KMS-11 (cell line): ENCODE measurements around the gene MGMT.

Experiments
- H2AFZ ChIP-seq: fragments of 200-600 bp; sonication (generic); 2 replicates; pipeline ENCODE4 v1.6.1; 2016; ENCODE audit warnings: antibody characterized with exemption, mixed run types, low read depth
- H3K27ac ChIP-seq: fragments of 200-600 bp; sonication (generic); 2 replicates; pipeline ENCODE4 v1.6.1; 2016; ENCODE audit warnings: mild to moderate bottlenecking, mixed run types
- H3K27me3 ChIP-seq: fragments of 200-600 bp; sonication (generic); 2 replicates; pipeline ENCODE4 v1.6.1; 2017; ENCODE audit warnings: mild to moderate bottlenecking, low read depth, mixed run types, moderate library complexity; ENCODE audit not compliant: insufficient read depth
- H3K36me3 ChIP-seq: fragments of 200-600 bp; sonication (generic); 2 replicates; pipeline ENCODE4 v1.6.1; 2017; ENCODE audit warnings: mild to moderate bottlenecking, mixed run types; ENCODE audit not compliant: insufficient read depth
- H3K4me1 ChIP-seq: fragments of 200-600 bp; sonication (generic); 2 replicates; pipeline ENCODE4 v1.6.1; 2016; ENCODE audit warnings: mild to moderate bottlenecking, low read depth, mixed run types; ENCODE audit not compliant: poor library complexity, severe bottlenecking
- H3K4me2 ChIP-seq: fragments of 200-600 bp; sonication (generic); 2 replicates; pipeline ENCODE4 v1.7.0; 2016; ENCODE audit warnings: mild to moderate bottlenecking, mixed run types
- H3K4me3 ChIP-seq: fragments of 200-600 bp; sonication (generic); IDR thresholded peaks from 2 replicates; pipeline ENCODE4 v1.6.1; 2017; ENCODE audit warnings: low read depth, low read length, mixed read lengths; ENCODE audit not compliant: insufficient read depth
- H3K79me2 ChIP-seq: fragments of 200-600 bp; sonication (generic); 2 replicates; pipeline ENCODE4 v1.6.1; 2016; ENCODE audit warnings: low read depth, mixed run types; ENCODE audit not compliant: insufficient read depth
- H3K9ac ChIP-seq: fragments of 200-600 bp; sonication (generic); 2 replicates; pipeline ENCODE4 v1.6.1; 2016; ENCODE audit warnings: mild to moderate bottlenecking, mixed run types
- H4K20me1 ChIP-seq: fragments of 200-600 bp; sonication (generic); 2 replicates; pipeline ENCODE4 v1.6.1; 2016; ENCODE audit warnings: mild to moderate bottlenecking, mixed run types; ENCODE audit not compliant: insufficient read depth
- TF ChIP-seq, protein P1 (sequence below): fragments of 200-600 bp; sonication (generic); conservative IDR thresholded peaks from 2 replicates; pipeline ENCODE4 v1.6.1; 2017; ENCODE audit warnings: low read depth, mild to moderate bottlenecking, antibody characterized with exemption, low read length, moderate library complexity, mixed read lengths

Gene MGMT

GRCh38 chr10:129670124-129670523 is 203.1 kb downstream of the MGMT start:
- no peaks in the 10 kb centered on the region for H3K4me1 ChIP-seq
- no peaks in the 10 kb centered on the region for H3K36me3 ChIP-seq
- no peak overlapping the region for H3K27ac ChIP-seq
- H3K4me2 ChIP-seq: no peak overlapping the region
- no peaks in the 10 kb centered on the region for H3K27me3 ChIP-seq
- H2AFZ ChIP-seq: no peak overlapping the region
- no peaks in the 10 kb centered on the region for H3K79me2 ChIP-seq
- no peak overlapping the region for H3K9ac ChIP-seq
- H3K4me3 ChIP-seq: no peak overlapping the region
- TF ChIP-seq, protein P1, sequence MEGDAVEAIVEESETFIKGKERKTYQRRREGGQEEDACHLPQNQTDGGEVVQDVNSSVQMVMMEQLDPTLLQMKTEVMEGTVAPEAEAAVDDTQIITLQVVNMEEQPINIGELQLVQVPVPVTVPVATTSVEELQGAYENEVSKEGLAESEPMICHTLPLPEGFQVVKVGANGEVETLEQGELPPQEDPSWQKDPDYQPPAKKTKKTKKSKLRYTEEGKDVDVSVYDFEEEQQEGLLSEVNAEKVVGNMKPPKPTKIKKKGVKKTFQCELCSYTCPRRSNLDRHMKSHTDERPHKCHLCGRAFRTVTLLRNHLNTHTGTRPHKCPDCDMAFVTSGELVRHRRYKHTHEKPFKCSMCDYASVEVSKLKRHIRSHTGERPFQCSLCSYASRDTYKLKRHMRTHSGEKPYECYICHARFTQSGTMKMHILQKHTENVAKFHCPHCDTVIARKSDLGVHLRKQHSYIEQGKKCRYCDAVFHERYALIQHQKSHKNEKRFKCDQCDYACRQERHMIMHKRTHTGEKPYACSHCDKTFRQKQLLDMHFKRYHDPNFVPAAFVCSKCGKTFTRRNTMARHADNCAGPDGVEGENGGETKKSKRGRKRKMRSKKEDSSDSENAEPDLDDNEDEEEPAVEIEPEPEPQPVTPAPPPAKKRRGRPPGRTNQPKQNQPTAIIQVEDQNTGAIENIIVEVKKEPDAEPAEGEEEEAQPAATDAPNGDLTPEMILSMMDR: no peak
- no peaks in the 10 kb centered on the region for H4K20me1 ChIP-seq

GRCh38 chr10:129673292-129673691 is 206.3 kb downstream of the MGMT start:
- Histone ChIP-seq H3K4me1 (no peaks in the 10 kb centered on the region), H3K9ac (no peak overlapping the region), H2AFZ (no peak overlapping the region), H3K27ac (no peak overlapping the region), H4K20me1 (no peaks in the 10 kb centered on the region), H3K4me3 (no peak overlapping the region), H3K79me2 (no peaks in the 10 kb centered on the region), H3K27me3 (no peaks in the 10 kb centered on the region), H3K36me3 (no peaks in the 10 kb centered on the region), H3K4me2 (no peak overlapping the region)
- TF ChIP-seq, protein P1: no peak

- no peak overlapping the region for H3K4me3 ChIP-seq
- no peak overlapping the region for H3K9ac ChIP-seq
- H3K4me2 ChIP-seq: no peak overlapping the region
- TF ChIP-seq, protein P1: no peak
- H3K27me3 ChIP-seq: no peaks in the 10 kb centered on the region
- H3K27ac ChIP-seq: no peak overlapping the region
- H3K79me2 ChIP-seq: no peaks in the 10 kb centered on the region
- H3K36me3 ChIP-seq: no peaks in the 10 kb centered on the region
- H4K20me1 ChIP-seq: no peaks in the 10 kb centered on the region
- H2AFZ ChIP-seq: no peak overlapping the region
- H3K4me1 ChIP-seq: no peaks in the 10 kb centered on the region
These were observed 208.2 kb downstream of the MGMT start for GRCh38 chr10:129675027-129675769.

DNA sequence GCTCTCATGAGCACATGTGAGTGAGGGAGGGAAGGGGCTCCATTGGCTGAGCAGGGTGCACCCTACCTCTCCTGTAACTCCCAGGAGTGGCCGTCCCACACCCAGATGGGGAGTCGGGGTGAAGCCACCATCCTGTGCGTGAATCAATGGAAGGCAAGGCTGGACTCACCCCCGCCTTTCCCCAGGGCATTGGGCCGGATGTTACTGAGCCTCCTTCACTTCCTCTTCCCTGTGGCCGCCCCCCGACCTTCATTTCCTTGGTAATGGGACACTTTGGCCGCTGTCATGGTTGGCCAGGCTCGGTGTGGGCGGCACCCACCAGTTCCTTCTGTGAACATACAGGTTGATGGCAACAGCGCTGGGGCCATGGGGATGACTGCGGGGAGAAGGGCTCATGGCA is 209.0 kb downstream of the MGMT start:
- no peak overlapping the region for H2AFZ ChIP-seq
- no peak overlapping the region for H3K27ac ChIP-seq
- H3K4me1 ChIP-seq: no peaks in the 10 kb centered on the region
- TF ChIP-seq, protein P1: no peak
- no peaks in the 10 kb centered on the region for H4K20me1 ChIP-seq
- H3K27me3 ChIP-seq: no peaks in the 10 kb centered on the region
- H3K79me2 ChIP-seq: no peaks in the 10 kb centered on the region
- no peak overlapping the region for H3K4me2 ChIP-seq
- H3K36me3 ChIP-seq: no peaks in the 10 kb centered on the region
- no peak overlapping the region for H3K4me3 ChIP-seq
- no peak overlapping the region for H3K9ac ChIP-seq
